Stomach (tissue), 4 donors: ENCODE results near the gene TRIM17.

Experiments used
- EP300 ChIP-seq: sonication (generic); formaldehyde crosslinking; IDR thresholded peaks from one replicate; pipeline ENCODE4 v1.6.1; 2017; ENCODE audit warnings: antibody characterized with exemption
- POLR2A ChIP-seq, 4 donors: fragments of 450-650 bp; IDR thresholded peaks; one replicate each; pipeline ENCODE4 v1.6.1; 2016; ENCODE audit warnings: antibody characterized with exemption in 4 of 4, control low read depth in 2 of 4, mild to moderate bottlenecking in 1 of 4, moderate library complexity in 1 of 4
- TF ChIP-seq, protein P1 (sequence below), 7 experiments: fragments of 450-650 bp in 4 of 7; fragments of 200-600 bp in 3 of 7; sonication (generic) in 3 of 7; IDR thresholded peaks; one replicate each; pipeline ENCODE4 v1.5.1; 2016 to 2019; ENCODE audit warnings: antibody characterized with exemption in 7 of 7, control low read depth in 2 of 7, mild to moderate bottlenecking in 1 of 7

DNA sequence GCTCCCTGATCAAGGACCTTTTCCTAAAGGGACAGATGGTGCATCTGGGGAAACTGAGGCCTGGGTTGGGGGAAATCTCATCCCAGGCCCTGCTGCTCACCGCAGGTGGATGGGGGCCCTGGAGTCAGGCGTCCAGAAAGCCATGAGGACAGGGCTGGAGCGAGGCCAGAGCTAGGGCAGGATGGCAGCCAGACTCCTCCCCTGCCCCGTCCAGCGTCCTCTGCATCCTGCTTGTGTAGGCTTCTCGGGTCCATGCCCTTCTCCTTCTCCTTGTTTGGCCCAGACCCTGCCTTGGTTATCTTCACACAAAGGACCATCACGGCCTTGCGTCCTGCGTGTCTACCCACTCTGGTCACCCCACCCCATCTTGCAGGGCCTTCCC, 53.0 kb downstream of the TRIM17 start:
- TF ChIP-seq, protein P1, sequence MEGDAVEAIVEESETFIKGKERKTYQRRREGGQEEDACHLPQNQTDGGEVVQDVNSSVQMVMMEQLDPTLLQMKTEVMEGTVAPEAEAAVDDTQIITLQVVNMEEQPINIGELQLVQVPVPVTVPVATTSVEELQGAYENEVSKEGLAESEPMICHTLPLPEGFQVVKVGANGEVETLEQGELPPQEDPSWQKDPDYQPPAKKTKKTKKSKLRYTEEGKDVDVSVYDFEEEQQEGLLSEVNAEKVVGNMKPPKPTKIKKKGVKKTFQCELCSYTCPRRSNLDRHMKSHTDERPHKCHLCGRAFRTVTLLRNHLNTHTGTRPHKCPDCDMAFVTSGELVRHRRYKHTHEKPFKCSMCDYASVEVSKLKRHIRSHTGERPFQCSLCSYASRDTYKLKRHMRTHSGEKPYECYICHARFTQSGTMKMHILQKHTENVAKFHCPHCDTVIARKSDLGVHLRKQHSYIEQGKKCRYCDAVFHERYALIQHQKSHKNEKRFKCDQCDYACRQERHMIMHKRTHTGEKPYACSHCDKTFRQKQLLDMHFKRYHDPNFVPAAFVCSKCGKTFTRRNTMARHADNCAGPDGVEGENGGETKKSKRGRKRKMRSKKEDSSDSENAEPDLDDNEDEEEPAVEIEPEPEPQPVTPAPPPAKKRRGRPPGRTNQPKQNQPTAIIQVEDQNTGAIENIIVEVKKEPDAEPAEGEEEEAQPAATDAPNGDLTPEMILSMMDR (IDR thresholded peaks at IDR 0.05) = no peak
- TF ChIP-seq EP300 = no peak
- TF ChIP-seq POLR2A (IDR thresholded peaks at IDR 0.05) = no peak
